DMS114 treated with DMSO at 0.1 percent for 48 hours (cell line): Measurements from ENCODE around the gene EFNA2.
A peak's percentile ranks its signal among the peaks of the same experiment; 100 is the strongest.
"Not testable (repeated sequence)": the region's sequence is repeated elsewhere in the genome, so short reads cannot be mapped to it uniquely, and the experiment has no call there.

Experiments used
- DNase-seq: peaks from one replicate; lab custom pipeline; 2025; ENCODE audit not compliant: unreplicated experiment; lab: John Stamatoyannopoulos, UW

Gene EFNA2

DNA sequence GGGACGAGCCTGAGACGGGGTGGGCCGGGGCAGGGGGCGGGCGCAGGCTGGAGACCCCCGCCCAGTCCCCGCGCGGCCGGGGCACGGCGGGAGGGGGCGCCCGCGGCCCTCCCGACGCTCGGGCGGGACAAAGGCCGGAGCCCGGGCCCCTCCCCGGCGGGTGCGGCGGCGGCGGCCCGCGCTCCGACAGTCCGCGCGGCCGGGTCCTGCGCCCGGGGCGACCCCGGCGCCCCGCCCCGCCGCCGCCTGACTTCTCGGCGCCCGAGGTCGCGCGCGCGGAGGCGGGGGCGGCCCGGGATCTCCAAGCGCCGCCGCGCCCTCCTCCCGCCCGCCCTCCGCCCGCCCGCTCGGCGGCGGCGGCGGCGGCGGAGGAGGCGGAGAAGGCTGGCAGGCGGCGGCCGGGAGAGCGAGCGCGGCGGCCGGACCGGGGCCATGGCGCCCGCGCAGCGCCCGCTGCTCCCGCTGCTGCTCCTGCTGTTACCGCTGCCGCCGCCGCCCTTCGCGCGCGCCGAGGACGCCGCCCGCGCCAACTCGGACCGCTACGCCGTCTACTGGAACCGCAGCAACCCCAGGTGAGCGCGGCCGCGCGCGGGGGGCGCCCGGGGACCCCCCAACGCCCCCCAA is at the start of gene EFNA2:
EFNA2 (plus strand) TSS at position 137 of the 624 bp plus-strand sequence; CDS start at position 433, 296 bp downstream.
- DNase-seq = no peak

DNA sequence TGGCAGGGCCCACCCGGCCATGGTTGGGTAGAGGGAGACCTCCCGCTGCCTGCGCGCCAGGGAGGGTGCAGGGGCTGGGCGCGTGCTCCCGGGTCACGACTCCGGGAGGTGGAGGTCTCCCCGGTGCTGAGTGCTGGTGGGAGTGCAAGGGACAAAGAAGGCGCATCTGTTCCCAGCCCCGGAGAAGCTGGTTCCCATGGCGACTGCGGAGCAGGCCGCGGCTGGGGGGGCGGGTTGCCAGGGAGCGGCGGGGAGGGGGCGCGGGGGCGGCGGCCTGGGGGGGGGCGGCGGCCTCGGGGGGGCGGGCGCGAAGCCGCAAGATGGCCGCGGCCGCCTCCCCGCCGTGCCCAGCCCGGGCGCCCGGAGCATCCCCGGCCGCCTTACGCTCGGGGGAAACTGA is 49.1 kb upstream of the EFNA2 start:
- no peak for DNase-seq

DNA sequence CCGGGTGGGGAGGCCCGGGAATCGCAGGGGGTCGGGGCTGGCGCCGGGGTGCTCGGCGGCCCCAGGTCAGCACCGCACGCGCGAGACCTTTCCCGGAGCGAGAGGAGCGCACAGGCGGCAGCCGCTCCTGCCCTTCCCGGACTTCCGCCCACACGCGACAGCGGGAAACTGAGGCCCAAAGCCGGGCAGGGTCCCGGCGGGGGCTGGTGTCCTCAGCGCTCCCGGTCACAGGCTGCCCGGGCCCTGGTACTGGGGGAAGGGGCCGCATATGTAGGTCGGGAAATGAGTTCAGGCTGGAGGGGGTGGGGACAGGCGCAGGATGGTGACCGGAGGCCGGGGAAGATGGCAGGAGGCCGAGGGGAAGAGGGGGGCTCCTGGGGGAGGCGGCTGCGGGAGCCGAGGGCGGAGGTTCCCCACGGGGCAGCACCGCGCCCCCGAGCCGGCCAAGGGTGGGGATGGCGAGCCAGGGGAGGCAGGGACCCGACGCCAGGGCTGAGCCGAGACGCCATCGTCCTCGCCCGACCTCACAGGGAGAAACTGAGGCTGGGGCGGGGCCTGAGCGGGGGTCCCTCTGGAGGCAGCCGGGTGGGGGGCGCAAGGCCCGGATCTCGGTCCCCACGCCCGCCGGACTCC is 48.5 kb upstream of the EFNA2 start:
- no peak for DNase-seq

GRCh38 chr19:1237754-1238368 is 47.8 kb upstream of the EFNA2 start, which contains the start of gene CBARP:
CBARP (minus strand) TSS chr19:1238005; CDS start chr19:1236100, 1,905 bp downstream.
- no peak for DNase-seq

- no peak for DNase-seq
These were observed 47.0 kb upstream of the EFNA2 start for GRCh38 chr19:1238369-1239303.

DNA sequence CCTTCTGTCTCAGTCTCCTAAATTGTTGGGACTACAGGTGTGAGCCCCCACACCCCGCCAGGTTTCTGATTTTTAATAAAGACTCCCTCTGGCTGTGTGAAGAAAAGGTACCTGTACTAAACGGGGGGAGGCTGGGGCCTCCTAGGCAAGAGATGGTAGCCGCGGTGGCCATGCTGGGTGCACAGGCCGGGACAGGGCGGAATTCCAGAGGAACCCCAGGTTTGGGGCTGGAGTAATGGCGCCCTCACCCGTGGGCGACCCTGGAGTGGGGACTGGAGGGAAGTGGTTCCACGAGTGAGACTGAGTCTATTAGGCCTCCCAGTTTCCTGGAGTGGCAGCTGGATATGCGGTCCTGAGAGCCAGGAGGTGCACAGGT is 46.3 kb upstream of the EFNA2 start:
- DNase-seq = no peak

- peak; percentile 38 for DNase-seq
These were observed 45.6 kb upstream of the EFNA2 start for GRCh38 chr19:1239796-1240737.

GRCh38 chr19:1240925-1241324 is 44.7 kb upstream of the EFNA2 start:
- DNase-seq = no peak

DNA sequence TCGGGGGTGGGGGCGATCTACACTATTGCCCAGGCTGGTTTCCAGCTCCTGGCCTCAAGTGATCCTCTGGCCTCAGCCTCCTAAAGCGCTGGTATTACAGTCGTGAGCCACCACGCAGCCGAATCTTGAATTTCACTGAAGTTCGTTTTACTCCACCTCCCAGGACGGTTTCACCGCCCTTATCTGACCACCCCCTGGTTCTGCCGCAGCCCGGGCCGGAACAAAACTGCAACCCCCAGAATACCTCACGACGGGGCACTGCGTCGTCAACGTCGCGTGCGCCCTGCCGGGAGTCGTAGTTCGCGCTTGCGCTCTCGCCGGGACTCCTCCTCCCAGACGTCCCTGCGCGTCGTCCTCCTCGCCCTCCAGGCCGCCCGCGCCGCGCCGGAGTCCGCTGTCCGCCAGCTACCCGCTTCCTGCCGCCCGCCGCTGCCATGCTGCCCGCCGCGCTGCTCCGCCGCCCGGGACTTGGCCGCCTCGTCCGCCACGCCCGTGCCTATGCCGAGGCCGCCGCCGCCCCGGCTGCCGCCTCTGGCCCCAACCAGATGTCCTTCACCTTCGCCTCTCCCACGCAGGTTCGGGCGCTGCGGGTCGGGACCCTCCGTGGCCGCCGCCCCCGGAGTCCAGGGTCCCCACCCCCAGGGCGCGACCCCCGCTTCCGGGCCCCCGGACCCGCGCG is 44.1 kb upstream of the EFNA2 start, which contains the start of gene ATP5F1D:
ATP5F1D (plus strand) TSS at position 335 of the 679 bp plus-strand sequence; CDS start at position 435, 100 bp downstream.
- peak; percentile 75 for DNase-seq

- DNase-seq = no peak
These were observed 41.6 kb upstream of the EFNA2 start for GRCh38 chr19:1243768-1244692.

- no peak for DNase-seq
These were observed 40.8 kb upstream of the EFNA2 start for GRCh38 chr19:1244693-1245451.

DNA sequence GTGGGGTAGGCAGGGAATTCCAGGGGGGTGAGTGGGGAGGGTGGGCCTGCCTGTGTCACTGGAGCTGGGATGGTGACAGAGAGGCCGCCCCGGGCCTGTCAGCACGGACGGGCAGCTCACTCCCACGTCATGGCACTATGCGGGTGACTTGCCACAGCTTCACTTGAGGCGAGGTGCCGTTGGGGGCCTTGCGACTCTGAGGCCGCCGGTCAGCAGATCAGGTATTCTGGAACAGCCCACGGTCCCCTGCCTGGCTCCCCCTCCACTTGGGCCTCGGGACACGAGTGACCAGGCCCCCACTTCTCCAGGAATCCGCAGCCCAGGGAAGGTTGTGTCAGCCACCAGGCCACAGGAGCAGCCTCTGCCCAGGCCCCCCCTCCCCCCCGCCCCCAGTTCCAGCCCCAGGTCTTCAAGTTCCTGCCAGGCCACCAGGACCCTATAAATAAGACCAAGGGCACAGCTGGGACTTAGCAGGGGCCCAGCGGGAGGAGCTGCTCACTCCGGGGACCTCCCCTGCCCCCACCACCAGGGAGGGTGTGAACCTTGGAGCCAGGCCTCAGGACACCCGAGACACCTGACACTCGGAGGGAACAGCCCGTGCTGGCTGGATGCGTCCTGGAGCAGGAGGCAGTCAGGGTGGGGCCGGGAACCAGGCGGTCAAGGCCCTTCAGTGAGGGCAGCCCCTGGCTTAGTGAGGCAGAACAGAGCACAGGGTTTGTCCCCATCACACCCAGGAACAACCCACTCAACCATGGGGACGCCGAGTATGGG is 40.0 kb upstream of the EFNA2 start:
- DNase-seq = no peak

DNA sequence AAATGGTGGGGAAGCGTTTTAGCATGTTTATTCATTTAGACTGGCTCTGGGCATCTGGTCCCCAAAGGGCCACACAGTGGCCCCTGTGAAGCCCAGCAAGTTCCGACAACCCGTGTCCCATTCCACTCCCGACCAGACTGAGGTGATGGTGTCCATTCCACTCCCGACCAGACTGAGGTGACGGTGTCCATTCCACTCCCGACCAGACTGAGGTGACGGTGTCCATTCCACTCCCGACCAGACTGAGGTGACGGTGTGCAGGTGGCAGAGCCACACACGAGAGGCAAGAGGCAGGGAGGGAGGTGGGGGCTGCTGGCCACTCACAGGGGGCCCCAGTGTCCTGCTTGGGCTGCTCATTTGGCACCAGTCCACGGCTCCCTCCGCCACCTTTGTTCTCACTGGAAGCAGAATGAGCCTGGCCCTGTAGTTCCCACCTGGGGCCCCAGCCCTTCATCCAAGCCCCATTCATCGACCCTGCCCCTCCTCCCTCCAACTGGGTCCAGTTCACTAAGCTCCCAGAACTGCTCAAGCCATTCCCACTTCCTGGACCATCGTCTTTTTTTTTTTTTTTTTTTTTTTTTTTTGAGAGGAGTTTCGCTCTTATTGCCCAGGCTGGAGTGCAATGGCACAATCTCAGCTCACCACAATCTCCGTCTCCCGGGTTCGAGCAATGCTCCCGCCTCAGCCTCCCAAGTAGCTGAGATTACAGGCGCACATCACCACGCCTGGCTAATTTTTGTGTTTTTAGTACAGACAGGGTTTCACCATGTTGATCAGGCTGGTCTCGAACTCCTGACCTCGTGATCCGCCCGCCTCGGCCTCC is 39.2 kb upstream of the EFNA2 start:
- DNase-seq = not testable (repeated sequence)

GRCh38 chr19:1247748-1248138 is 37.9 kb upstream of the EFNA2 start:
- no peak for DNase-seq

- DNase-seq = no peak
These were observed 37.4 kb upstream of the EFNA2 start, which contains the start of gene MIDN for GRCh38 chr19:1248139-1248785. MIDN (plus strand) TSS chr19:1248583; CDS start chr19:1250297, 1,714 bp downstream.
